8988T (cell line): Measurements from ENCODE around the gene MEN1.

Experiments used
- DNase-seq: peaks from one replicate; pipeline ENCODE4 v3.0.0; 2011

Gene MEN1

GRCh38 chr11:64800303-64801157 lies 9.8 kb downstream of the MEN1 start:
- peak; percentile 19 for DNase-seq

- DNase-seq: no peak
Measured at GRCh38 chr11:64799623-64800302, 10.6 kb downstream of the MEN1 start.

GRCh38 chr11:64799256-64799622 lies 11.1 kb downstream of the MEN1 start:
- DNase-seq: no peak

GRCh38 chr11:64796757-64797541 lies 13.4 kb downstream of the MEN1 start:
- DNase-seq: no peak

- no peak for DNase-seq
Measured at GRCh38 chr11:64796047-64796756, 14.1 kb downstream of the MEN1 start.

- DNase-seq: no peak
Measured at GRCh38 chr11:64794526-64794925, 15.8 kb downstream of the MEN1 start.

- DNase-seq: no peak
Measured at GRCh38 chr11:64793271-64794160, 16.8 kb downstream of the MEN1 start.

- DNase-seq: no peak
Measured at GRCh38 chr11:64792482-64792881, 17.9 kb downstream of the MEN1 start.

- DNase-seq: no peak
Measured at GRCh38 chr11:64791781-64792291, 18.5 kb downstream of the MEN1 start.

- no peak for DNase-seq
Measured at GRCh38 chr11:64790205-64791095, 19.9 kb downstream of the MEN1 start.

GRCh38 chr11:64789331-64790204 lies 20.8 kb downstream of the MEN1 start:
- DNase-seq: no peak

GRCh38 chr11:64788321-64789215 lies 21.8 kb downstream of the MEN1 start:
- no peak for DNase-seq

GRCh38 chr11:64787526-64788320 lies 22.6 kb downstream of the MEN1 start:
- peak; percentile 97 for DNase-seq

GRCh38 chr11:64786308-64786707 lies 24.0 kb downstream of the MEN1 start:
- DNase-seq: no peak

- no peak for DNase-seq
Measured at GRCh38 chr11:64784813-64785581, 25.4 kb downstream of the MEN1 start.

- peak; percentile 96 for DNase-seq
Measured at GRCh38 chr11:64778473-64779298, 31.7 kb downstream of the MEN1 start, which contains the start of gene SF1. SF1 (minus strand) TSS chr11:64778542; CDS start chr11:64778392, 150 bp downstream.
